HG02610 (cell line): ENCODE results near the gene RNF220.
"Not testable (repeated sequence)": the region's sequence is repeated elsewhere in the genome, so short reads cannot be mapped to it uniquely, and the experiment has no call there.

ENCODE experiments used
- ATAC-seq: cut with Tn5 transposase; IDR thresholded peaks from one replicate; pipeline ENCODE4 v1.9.1; 2021; ENCODE audit warnings: mild to moderate bottlenecking, moderate library complexity; ENCODE audit not compliant: unreplicated experiment

The RNF220 gene

DNA sequence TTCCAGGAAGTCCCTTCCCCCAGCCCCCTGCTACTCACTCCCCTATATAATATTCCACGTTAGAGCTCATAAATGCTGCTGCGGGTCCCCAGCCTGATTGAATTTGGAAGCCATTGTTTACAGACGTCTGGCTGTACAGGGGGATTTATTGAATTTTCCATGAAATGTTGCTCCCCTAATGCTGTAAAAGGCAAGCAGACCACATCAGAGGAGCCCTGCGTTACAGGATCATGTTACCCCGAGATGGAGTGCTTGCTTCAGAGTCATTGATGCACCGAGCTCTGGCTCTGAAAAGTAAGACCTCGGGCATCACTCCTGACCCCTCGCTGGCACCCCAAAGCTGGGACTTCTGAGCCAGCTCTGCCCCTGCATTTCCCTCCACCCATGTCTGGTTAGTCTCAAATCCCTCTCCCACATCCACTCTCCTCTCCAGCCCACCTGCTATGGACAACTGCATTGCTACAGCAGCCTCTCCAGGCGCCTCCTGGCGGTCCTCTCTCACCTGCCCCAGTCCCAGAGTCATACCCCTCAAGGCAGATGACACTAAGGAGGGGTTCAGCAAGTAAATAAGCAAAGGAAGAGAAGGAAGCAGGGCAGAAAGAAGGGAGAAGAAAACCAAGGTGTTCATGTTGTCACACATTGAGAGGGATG, 141.5 kb downstream of the RNF220 start:
- ATAC-seq, result no peak

DNA sequence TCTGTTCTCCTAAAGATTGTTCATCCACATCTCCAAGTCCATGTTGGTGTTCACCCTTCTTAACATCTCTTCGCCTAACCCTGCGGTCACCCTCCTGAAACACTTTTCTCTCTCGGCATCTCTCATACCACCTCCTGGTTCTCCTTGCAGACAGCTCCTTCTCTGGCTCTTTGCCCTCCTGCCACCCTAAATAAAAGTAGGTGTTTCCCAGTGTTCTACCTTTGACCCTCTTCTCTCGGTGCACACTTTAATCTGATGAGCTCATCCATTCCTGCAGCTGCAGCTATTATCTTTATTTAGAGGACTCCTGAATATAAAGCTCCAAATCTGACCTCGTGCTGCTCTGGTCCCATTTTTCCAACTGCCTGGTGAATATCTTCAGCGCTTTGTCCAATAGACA, 142.3 kb downstream of the RNF220 start:
- no peak for ATAC-seq

DNA sequence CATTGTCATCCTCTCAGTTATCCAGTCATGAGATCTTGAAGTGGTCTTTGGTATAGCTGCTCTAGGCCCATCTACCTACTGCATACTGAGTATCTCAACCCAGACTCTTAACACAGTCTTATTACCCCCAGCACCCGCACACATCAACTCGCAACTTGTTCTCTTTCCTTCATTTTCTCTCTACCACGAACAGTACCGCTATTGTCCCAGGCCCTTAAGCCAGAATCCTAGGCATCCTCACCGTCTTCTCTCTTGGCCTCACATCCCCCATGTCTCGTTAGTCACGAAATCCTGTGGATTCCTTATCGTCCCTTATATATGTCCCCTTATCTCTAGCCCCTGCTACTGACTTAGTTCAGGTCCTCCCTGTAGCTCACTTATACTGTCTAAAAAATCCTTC, 142.8 kb downstream of the RNF220 start:
- no peak for ATAC-seq

DNA sequence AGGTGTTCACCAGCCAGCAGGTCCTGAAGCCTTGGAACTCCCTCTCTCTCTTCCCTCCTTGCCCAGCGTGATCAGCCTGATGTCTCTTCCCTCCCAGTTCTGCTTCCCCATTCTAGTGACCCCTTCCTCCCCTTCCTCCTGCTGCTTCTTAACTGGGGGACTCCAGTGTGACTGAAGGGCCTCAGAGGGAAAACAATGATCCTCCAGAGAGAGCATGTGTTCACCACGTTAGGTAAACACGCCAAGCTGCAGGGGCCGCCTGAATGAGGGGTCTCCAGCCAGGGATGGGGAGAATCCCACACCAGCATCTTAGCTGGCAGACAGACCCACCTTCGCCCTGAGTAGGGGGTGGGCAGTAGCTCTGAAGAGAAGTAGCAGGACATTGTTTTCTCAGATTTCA, 144.5 kb downstream of the RNF220 start:
- no peak for ATAC-seq

DNA sequence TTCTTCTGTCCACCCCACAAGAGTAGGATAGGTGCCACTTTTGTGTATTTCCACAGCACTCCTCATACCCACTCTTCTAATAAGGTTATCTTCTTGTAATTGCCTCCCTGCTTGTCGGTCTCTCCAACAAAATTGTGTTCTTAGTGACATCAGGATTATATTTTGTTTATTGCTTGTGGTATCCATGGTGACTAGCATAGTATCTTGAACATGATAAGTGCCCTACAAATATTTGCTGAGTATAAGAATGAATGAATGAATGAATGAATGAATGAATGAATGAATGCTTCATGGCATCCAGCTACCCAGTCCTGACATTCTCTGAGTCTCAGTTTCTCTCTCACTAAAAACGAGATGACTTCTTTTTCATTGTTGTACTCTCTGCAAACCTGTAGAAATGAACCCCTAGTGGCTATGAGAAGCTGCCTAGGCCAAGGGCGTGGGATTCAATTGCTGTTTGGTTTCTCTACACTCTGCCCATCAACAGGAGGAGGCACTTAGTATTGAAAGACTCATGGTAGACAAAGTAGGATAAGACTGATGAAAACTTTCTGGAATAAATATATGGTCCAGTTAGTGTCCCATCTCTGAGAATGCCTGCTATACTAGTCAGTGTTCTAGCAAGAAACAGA, 148.2 kb downstream of the RNF220 start:
- ATAC-seq, result no peak

DNA sequence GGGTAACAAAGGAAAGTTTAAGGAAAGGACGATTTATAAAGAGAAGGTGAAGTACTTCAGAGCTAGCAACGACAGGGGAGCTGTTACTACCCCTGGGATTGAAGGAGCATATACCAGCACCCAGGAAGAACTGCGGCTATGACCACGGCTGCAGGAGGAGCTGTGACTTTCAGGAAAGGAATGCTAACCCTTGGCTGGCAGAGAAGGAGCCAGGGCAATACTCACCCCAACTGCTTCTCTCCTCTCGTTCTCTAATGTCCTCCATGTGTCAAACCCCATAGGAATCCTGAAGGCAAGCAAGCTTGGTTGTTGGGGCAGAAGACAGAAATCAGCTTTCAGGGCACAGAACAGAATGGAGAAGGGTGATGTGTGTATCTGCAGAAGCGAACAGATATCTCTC, 148.7 kb downstream of the RNF220 start:
- ATAC-seq, result no peak

DNA sequence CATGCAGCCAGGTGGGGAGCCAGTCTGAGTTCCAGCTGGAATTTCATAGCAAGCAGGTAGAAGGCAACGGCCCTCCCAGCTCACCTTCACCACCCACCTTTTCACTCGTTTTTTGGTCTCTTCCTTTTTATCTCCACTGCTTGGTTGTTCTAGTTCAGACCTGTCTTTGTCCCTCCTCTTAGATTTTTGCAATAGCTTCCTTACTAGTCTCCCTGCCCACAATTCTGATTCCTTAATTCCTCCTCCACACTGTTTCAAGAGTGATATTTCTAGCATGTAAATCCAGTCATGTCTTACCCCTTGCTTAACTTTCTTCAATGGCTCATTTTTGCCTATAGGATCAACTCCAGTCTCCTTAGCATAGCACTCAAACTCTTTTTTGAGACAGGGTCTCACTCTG, 149.7 kb downstream of the RNF220 start:
- ATAC-seq, result no peak

DNA sequence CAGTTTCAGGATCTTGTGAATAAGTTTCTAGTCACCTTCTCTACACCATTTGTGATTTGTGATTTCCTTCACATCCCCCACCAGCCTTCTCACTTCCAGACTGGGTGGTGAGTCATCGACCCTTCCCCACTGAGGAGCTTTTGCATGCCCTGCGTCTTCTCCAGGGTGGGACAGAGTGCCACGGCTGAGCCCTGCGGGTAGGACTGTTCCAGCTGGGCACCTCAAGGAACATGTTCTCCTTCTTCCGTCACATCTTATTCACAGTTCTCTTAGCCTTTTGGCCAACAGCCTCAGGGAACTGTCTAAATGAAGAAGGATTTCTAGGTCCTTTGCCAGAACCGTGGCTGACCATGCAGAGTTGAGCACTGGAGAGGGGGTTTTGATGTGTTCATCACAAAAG, 152.7 kb downstream of the RNF220 start:
- ATAC-seq, result no peak

DNA sequence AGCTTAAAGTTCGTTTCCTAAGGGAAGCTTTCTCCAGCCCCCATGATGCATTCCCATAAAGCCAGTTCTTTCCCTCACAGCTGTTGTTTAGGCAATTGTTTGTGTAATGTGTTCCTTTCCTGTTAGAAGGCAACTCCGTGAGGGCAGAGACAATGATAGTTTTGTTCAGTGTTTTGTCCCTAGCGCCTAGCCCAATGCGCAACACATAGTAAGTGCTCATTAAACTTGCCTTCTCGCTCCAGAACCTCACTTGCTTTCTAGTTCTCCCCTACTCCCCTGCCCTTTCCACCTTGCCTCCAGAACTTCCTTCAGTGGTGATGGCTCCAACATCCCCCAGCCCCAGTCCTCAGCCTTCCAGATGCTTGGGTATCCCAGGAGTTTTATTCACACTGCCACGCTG, 153.8 kb downstream of the RNF220 start:
- no peak for ATAC-seq

DNA sequence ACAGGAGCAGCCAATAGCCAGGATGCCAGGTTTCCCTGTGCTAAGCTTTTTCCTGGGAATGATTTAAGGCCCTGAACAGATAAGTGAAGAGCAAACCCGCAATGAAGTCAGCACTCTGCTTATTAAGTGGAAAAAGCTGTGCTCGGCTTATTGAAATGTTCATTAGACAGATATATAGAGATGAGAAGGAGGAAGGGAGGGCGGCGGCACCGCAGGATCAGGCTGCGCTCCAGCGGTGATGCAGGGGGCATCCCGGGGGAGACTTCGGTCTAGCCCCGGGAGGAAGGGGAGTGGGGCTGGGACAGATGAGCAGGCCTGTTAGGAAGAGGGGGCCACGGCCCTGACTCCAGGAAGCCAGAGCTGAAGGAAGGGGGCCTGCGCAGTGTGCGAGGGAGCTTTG, 154.3 kb downstream of the RNF220 start:
- no peak for ATAC-seq

DNA sequence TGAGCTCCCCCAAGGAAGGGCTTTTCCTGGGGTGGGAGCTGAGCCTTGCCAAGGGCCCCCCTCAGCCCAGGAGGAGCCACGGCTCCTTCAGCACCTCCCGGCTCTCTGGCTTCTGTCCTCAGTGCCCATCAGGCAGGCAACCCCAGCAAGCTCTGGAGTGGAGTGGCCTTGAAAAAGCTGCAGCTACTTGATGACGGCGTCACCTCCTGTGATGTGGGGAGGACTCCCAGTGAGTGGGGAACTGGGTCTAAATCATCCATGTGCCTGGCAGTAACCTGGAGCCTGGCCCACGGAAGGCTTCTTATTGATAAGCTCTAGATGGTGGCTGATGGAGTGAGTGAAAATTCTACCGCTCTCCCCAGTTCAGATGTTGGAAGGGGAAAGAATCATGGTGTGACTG, 154.9 kb downstream of the RNF220 start:
- ATAC-seq, result no peak

DNA sequence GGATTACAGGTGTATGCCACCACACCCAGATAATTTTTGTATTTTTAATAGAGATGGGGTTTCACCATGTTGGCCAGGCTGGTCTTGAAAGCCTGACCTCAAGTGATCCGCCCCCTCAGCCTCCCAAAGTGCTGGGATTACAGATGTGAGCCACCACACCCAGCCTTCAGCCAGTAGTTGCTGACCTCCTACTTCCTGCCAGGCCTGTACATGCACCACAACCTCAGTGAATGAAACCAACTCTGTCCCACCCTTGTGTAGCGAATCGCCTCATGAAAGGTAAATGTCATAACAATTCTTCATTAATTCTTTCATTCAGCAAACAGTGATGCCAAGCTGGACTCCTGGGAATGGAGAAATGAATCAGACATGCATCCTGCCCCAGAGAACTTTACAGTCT, 155.6 kb downstream of the RNF220 start:
- ATAC-seq, result not testable (repeated sequence)

DNA sequence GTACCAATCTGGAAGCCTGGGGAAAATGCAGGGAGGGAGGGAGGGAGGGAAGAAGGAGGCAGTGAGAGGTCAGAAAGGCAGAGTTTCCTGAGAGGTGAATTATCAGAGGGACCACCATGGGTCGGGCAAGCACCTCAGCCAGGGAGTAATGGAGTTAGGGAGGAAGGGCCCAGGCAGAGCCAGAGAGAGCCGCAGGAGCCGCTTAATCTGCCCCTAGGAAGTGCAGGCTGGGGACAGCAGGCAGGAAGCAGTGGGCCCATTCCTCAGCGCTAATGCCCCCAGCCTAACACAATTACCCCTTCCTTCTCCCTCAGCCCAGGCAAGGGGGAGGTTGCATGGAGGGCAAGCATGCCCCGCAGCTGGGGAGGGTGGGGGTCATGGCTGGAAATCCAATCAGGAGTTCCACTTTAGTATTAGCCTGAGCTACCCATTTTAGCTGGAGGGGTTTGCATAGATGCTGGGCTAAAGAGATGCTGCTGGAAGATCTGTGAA, 160.2 kb downstream of the RNF220 start:
- no peak for ATAC-seq

DNA sequence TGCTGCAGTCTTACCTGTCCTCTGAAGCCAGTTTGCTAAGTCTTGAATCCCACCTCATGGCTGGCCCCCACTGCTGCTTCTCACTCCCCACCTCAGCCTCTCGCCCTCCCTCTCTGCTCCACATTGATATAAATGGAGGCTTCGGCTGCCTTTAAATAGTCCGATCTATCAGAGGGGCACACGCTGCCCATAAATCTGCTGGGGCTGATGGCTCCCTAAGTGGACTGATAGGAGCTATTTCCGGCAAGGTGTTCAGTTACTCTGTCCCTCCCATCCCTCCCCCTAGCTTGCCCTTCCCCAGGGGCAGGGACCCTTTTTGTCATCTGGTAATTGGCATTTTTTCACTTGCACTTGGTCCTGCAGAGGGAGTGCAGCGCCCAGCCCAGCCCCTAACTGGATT, 160.8 kb downstream of the RNF220 start:
- no peak for ATAC-seq

DNA sequence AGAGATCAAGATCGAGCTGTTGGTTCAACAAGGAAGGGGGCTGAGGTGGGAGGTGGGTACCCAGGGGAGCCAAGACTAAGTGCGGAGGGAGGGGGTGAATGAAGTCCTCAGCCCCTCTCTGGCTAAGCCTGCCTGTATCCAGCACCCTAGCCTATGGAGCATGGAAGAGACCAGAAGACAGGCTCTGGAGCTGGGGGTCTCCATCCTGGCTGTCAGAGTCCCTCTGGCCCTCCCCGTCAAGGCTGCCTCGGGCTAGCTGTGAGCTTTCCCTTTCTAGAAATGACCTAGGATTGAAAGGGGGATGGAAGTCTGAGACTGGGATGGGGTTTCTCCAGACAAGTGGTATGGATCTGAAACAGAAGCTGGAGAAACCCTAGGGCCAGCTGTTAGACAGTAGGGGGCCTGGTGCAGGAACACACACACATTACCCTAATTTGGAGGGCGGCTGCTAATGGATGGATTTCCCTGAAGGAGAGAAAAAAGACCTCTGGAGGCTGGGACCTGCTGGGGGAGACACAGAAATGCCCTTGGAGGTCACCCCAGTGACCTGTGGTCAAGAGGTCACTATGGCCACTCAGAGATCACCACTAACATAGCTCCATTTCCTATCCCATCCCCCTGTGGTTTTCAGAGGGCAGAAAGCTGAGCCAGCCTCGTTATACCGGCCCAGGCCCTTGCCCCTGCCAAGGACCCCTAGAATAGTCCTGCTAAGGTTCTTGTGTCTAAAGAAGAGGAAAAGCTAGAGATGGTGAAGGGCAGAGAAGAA, 161.4 kb downstream of the RNF220 start:
- ATAC-seq, result no peak

DNA sequence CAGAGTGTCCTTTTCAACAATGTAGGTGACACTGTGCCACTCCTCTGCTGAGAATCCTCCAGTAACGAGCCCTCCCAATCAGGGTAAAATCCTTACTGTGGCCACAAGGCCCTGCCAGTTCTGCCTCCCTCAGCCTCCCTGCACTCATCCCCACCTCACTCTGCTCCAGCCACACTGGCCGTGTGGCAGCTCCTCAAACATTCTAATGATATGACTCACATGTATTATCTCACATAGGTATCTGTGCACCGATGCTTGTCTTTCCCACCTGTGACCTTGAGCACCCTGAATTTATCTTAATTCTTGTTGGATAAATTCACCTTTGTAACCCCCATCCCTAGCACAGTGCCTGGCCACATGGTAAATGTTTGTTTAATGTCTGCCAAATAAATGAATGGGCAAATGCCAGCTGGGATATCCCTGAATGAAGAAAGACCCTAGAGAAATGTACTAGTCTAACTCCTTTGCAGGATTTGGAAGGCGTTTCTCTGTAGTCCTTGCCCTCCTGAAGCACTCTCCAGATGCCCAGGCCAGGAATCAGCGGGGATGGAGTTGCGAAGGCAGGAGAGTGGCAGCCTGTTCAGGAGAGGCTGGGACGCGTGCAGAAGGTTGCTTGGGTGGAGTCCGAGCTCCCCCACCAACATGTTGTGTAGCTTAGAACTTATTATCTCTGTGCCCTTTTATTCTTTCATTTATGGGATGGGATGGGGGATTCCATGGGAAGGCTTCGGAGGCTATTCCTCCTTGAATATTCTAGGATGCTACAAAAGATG, 163.3 kb downstream of the RNF220 start:
- ATAC-seq, result no peak

DNA sequence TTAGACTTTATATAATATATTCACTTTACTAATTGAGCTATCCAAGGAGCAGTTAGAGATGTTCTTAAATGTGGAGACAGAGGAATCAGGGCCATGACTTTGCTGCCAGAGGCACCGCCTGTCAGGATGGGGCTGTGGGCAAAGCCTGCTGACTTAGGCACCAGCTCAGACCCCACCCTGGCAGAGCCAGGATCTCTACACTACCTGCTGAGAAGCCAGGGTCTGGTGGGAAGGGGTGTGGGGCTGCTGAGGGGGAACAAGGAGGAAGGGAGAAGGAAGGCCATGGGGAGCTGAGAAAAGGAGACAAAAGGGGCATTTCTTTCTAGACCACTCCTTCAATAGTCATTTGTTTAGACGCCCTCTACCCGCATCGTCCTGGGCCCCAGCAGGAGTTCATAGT, 164.4 kb downstream of the RNF220 start:
- no peak for ATAC-seq

DNA sequence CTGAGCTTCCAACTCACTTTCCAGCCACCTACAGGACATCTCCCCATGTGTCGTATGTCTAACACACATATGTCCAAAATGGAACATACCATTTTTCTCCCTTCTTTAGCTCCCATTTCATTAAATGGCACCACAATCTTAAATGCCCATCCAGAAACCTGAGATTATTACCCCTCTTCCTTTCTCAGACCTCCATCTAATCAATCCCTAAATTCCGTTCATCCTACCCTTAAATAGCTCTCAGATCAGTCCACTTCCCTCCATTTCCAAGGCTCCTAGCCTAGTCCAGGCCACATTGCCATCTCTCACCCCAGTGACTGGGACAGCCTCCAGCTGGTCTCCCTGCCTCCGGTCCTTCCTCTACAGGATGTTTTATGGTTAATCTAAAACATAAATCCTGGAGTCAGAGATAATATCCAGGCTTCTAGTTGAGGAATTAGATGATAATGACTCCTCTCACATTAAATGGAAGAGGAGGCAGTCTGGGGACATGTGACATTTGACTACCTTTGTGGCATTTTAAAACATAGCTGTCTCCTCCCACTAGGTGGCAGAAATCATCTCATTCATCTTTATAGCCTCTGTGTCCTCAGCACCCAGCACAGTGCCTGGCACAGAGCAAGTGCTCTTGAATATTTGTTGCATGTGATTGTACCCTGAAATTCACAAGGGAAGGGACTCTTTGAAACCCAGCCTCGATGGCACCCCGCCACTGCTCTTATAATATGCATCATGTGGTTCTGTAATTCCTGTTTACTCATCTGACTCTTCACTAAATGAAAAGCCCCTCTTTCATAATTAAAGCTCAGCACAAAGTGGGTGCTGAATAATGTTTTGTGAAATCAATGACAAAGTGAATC, 166.9 kb downstream of the RNF220 start:
- no peak for ATAC-seq

DNA sequence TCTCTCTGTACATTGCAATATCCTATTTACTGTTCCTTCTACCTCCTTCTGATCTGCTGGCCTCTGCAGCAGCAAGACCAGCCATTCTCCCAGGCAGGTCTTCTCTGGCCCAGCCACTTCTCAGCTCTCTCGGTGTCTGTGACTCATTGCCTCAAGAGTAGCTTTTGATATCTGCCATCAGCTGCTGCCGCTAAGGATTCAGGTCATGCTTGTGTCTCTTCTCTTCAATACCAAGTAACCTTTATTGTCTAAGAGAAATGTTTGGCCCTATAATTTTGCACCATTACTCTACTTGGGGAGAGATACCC, 167.5 kb downstream of the RNF220 start:
- no peak for ATAC-seq

DNA sequence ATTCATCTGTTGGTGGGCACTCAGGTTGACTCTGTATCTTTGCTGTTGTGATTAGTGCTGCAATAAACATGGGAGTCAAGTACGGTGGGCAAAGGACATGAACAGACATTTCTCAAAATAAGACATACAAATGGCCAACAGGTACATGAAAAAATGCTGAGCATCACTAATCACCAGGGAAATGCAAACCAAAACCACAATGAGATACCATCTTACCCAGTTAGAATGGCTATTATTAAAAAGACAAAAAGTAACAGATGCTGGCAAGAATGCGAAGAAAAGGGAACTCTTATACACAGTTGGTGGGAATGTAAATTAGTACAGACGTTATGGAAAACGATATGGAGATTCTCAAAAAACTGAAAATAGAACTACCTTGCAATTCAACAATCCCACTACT, 170.3 kb downstream of the RNF220 start:
- ATAC-seq, result no peak
